GM12892 (cell line): ENCODE data around the gene FLT1.

Source experiments
- POLR2A ChIP-seq: IDR thresholded peaks from 2 replicates; pipeline ENCODE4 v1.6.1; 2011; ENCODE audit warnings: low read depth, low read length, control low read depth
- POLR2AphosphoS5 ChIP-seq: IDR thresholded peaks from 2 replicates; pipeline ENCODE4 v1.6.1; 2011; ENCODE audit warnings: low read depth, low read length, control low read depth
- TAF1 ChIP-seq: IDR thresholded peaks from 2 replicates; pipeline ENCODE4 v1.6.1; 2011; ENCODE audit warnings: low read depth, mild to moderate bottlenecking, control low read depth, low read length, borderline replicate concordance

DNA sequence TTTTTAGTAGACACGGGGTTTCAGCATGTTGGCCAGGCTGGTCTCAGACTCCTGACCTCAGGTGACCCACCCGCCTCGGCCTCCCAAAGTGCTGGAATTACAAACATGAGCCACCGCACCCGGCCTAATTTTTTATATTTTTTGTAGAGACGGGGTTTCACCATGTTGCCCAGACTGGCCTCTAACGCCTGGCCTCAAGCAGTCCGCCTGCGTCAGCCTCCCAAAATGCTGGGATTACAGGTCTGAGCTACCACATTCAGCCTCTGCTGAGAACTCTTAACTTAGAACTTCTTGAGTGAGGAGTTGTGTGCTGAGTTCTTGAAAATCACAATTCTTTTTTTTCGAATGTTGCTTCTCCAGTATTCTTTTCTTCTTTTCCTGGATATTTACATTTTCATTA lies 244.4 kb downstream of the FLT1 start:
- TF ChIP-seq POLR2AphosphoS5 = no peak
- no peak for TF ChIP-seq POLR2A
- no peak for TF ChIP-seq TAF1
